H1 (cell line): ENCODE measurements around the gene SHROOM3. TPM values are rescaled to one million over a fixed set of nuclear protein-coding genes. Genes with fewer than 3 reads are reported as not detected.

Experiments
- ATF3 ChIP-seq: IDR thresholded peaks from 2 replicates; pipeline ENCODE4 v1.6.1; 2011; ENCODE audit warnings: low read depth, mild to moderate bottlenecking, low read length; ENCODE audit not compliant: insufficient read depth
- CBX5 ChIP-seq: fragments of 300-800, 300-1000 bp; sonication (generic); IDR thresholded peaks from 2 replicates; pipeline ENCODE4 v1.7.1; 2016; ENCODE audit warnings: antibody characterized with exemption, low read length, low read depth
- RNF2 ChIP-seq: fragments of 200-900, 300-1000 bp; sonication (generic); IDR thresholded peaks from 2 replicates; pipeline ENCODE4 v1.7.1; 2016; ENCODE audit warnings: borderline replicate concordance, low read depth, mild to moderate bottlenecking, antibody characterized with exemption, low read length; ENCODE audit not compliant: poor library complexity, severe bottlenecking; ENCODE audit errors: missing control alignments
- SAP30 ChIP-seq: fragments of 300-600 bp; sonication (generic); IDR thresholded peaks from 2 replicates; pipeline ENCODE4 v1.7.1; 2012; ENCODE audit warnings: low read length, moderate library complexity, mild to moderate bottlenecking, inconsistent platforms; ENCODE audit not compliant: insufficient read depth, insufficient replicate concordance
- TAF1 ChIP-seq: IDR thresholded peaks from 2 replicates; pipeline ENCODE4 v1.6.1; 2011; ENCODE audit warnings: mild to moderate bottlenecking, low read depth, low read length
- TBP ChIP-seq: IDR thresholded peaks from 2 replicates; pipeline ENCODE4 v1.6.1; 2011; ENCODE audit warnings: low read depth, low read length, improper control_type of control experiment
- polyA plus RNA-seq, 7 experiments: library from polyadenylated mRNA; depleted of rRNA in 3 of 7; stranded (reverse) in 5 of 7; unstranded in 2 of 7; fragments of >200 nt in 5 of 7; fragments of 200-250 nt in 2 of 7; gene quantifications; 1 replicate in 5 of 7; 2 replicates in 1 of 7; 4 replicates in 1 of 7; pipeline versions ENCODE4 v1.2.1 to v1.2.3, GENCODE V29; 2011 to 2013; ENCODE audit warnings: missing spikeins in 2 of 7, mixed read lengths in 2 of 7
- total RNA-seq: library from RNA; stranded (reverse); fragmentation: NEBNext Ultra II Directional; extraction: Animal tissue kit (Norgen Biotek cat#: 25700); gene quantifications from 2 replicates; pipeline ENCODE4 v1.2.1, GENCODE V29; 2021

Gene SHROOM3
- total and polyA plus RNA-seq, 2 of the 8 experiments (the other 6 are each of a cell fraction or from before 2014, with no cell fraction given) = 15.8 to 34.0 TPM

- no peak for TF ChIP-seq CBX5
- TF ChIP-seq TAF1 = no peak
- TF ChIP-seq SAP30 = no peak
- TF ChIP-seq ATF3 = no peak
- no peak for TF ChIP-seq RNF2
- TF ChIP-seq TBP = no peak
Measured at GRCh38 chr4:76813070-76813469, 378.0 kb downstream of the SHROOM3 start (continued).
